Pancreas (tissue), 10 donors: ENCODE results near the gene APOBEC3C. TPM values are rescaled to one million over a fixed set of nuclear protein-coding genes. Genes with fewer than 3 reads are reported as not detected.
A peak's percentile ranks its signal among the peaks of the same experiment; 100 is the strongest.
"Not testable (repeated sequence)": the region's sequence is repeated elsewhere in the genome, so short reads cannot be mapped to it uniquely, and the experiment has no call there.

Experiments used
- ATAC-seq, 4 donors: fragments of 200-7000 bp; cut with Tn5 transposase; one replicate each; pipeline versions ENCODE4 v1.8.0 to v1.9.1; 2020; ENCODE audit warnings: mild to moderate bottlenecking in 4 of 4, moderate library complexity in 4 of 4
- DNase-seq, 6 donors: peaks; one replicate each; pipeline ENCODE4 v3.0.0-alpha.2; 2020
- FAIRE-seq: peaks from 2 replicates; lab custom pipeline; 2012; peaks lifted over from hg19 to GRCh38; lab: Jason Lieb, UNC
- H3K27ac ChIP-seq, 4 donors: fragments of 200-600 bp; sonication (generic); 1 replicate in 3 of 4; 2 replicates in 1 of 4; pipeline versions ENCODE4 v1.5.0 to v1.8.0; 2020
- H3K27me3 ChIP-seq, 4 donors: fragments of 200-600 bp; one replicate each; pipeline ENCODE4 v1.8.0; 2021
- H3K36me3 ChIP-seq, 3 donors: fragments of 200-600 bp; sonication (generic) in 1 of 3; one replicate each; pipeline versions ENCODE4 v1.5.0 to v1.8.0; 2020 to 2021
- H3K4me1 ChIP-seq, 3 donors: fragments of 200-600 bp; one replicate each; pipeline ENCODE4 v1.8.0; 2021
- H3K4me3 ChIP-seq, 4 donors: fragments of 200-600 bp; sonication (generic) in 2 of 4; one replicate each; pipeline versions ENCODE4 v1.5.0 to v1.8.0; 2020 to 2021
- H3K9me3 ChIP-seq, 4 donors: fragments of 200-600 bp; one replicate each; pipeline ENCODE4 v1.8.0; 2021
- WGBS, 2 donors: extraction: QIAGEN DNeasy Blood & Tissue Kit; methylation state at CpG; one replicate each; pipeline ENCODE4 v1.1.7; 2013; 5-methylcytosine and 5-hydroxymethylcytosine counted together
- intact Hi-C, 3 donors: fragments of 100-400 bp; cut with DNase I; formaldehyde crosslinking; loops; one replicate each; pipeline versions ENCODE4 v1.11.1 to v1.14.2; 2022
- polyA plus RNA-seq, 2 donors: library from polyadenylated mRNA; stranded (reverse); fragments of 200-250 nt; gene quantifications; one replicate each; pipeline ENCODE4 v1.2.3, GENCODE V29; 2013
- total RNA-seq, 6 donors: library from RNA; stranded (reverse); fragmentation: NEBNext Ultra II Directional in 4 of 6; extraction: Animal tissue kit (Norgen Biotek cat#: 25700) in 4 of 6; gene quantifications; one replicate each; pipeline versions ENCODE4 v1.2.1 to v1.2.4, GENCODE V29; 2021 to 2023
- TF ChIP-seq, protein P1 (sequence below), 4 donors: fragments of 200-600 bp; sonication (generic) in 3 of 4; IDR thresholded peaks; one replicate each; pipeline versions ENCODE4 v1.5.0 to v1.8.0; 2021; ENCODE audit warnings: antibody characterized with exemption in 4 of 4
- donor health status: healthy with polysubstance abuse.
- donor health status: DM: no; HTN: no; CAD: no; lungs with moderate emphysema.
- donor health status: DM: no; HTN: no; CAD: no.
- donor health status: control.
- donor health status: control.
- donor health status: Bipolar disorder and iron deficiency.
- donor health status: DM: yes; HTN: yes; CAD: no.
- donor health status: DM: no; HTN: no; CAD: no.
- donor health status: DM: no; HTN: no; CAD: no.
- donor health status: DM: yes; HTN: yes; CAD: no.

Gene APOBEC3C
- total and polyA plus RNA-seq, 8 donors, result 2.5 to 12.0 (median 5.1) TPM

DNA sequence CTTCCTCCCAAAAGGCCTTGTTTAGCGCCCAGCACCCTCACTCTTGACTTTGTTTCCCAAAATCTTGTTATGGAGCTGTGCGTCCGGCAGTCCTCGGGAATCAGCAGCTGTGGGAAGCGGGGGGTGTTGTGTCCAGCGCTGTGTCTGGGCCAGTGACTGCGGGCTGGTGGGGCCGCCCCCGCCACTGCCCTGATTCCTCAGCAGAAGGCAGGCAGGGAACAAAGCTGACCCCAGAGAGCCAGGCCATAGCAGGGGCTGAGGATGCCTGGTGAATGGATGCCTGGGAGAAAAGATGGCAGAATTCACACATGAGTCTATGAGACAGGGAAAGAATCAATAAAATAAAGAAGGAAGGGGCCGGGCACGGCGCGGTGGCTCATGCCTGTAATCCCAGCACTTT is 2.5 kb downstream of the APOBEC3C start:
- no peak overlapping the region for H3K4me3 ChIP-seq
- ATAC-seq (no peak), DNase-seq (no peak), FAIRE-seq (no peak)
- 88 to 95% methylated on average over 13 of the region's 13 CpGs for WGBS, 2 donors
- TF ChIP-seq, protein P1, sequence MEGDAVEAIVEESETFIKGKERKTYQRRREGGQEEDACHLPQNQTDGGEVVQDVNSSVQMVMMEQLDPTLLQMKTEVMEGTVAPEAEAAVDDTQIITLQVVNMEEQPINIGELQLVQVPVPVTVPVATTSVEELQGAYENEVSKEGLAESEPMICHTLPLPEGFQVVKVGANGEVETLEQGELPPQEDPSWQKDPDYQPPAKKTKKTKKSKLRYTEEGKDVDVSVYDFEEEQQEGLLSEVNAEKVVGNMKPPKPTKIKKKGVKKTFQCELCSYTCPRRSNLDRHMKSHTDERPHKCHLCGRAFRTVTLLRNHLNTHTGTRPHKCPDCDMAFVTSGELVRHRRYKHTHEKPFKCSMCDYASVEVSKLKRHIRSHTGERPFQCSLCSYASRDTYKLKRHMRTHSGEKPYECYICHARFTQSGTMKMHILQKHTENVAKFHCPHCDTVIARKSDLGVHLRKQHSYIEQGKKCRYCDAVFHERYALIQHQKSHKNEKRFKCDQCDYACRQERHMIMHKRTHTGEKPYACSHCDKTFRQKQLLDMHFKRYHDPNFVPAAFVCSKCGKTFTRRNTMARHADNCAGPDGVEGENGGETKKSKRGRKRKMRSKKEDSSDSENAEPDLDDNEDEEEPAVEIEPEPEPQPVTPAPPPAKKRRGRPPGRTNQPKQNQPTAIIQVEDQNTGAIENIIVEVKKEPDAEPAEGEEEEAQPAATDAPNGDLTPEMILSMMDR (IDR thresholded peaks at IDR 0.05), result no peak
- no peaks in the 10 kb centered on the region for H3K36me3 ChIP-seq
- H3K27ac ChIP-seq, result no peak overlapping the region
- H3K9me3 ChIP-seq, result no peaks in the 10 kb centered on the region
- intact Hi-C loops, result no loop called here
- H3K4me1 ChIP-seq, result no peaks in the 10 kb centered on the region
- H3K27me3 ChIP-seq, result no peaks in the 10 kb centered on the region

DNA sequence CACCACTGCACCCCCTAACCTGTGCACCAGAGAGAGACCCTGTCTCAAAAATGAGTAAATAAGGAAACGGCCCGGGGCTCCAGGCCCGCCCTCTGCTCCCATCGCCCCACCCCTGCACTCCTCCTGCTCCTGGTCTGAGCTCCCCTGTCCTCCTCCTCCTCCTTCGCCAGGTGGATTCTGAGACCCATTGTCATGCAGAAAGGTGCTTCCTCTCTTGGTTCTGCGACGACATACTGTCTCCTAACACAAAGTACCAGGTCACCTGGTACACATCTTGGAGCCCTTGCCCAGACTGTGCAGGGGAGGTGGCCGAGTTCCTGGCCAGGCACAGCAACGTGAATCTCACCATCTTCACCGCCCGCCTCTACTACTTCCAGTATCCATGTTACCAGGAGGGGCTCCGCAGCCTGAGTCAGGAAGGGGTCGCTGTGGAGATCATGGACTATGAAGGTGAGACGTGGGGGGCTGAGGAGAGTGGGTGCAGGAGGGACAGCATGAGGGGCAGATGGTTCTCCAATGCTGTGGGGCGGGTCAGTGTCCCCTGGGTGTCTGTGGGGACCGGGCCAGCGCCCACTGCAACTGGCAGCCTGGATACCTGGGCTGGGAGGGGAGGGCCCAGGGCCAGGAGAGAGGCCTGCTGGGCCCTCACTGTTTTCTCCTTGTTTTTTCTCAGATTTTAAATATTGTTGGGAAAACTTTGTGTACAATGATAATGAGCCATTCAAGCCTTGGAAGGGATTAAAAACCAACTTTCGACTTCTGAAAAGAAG is 3.7 kb downstream of the APOBEC3C start:
- no peak overlapping the region for H3K27ac ChIP-seq
- intact Hi-C loops, result no loop called here
- no peaks in the 10 kb centered on the region for H3K36me3 ChIP-seq
- no peaks in the 10 kb centered on the region for H3K4me1 ChIP-seq
- no peak for ATAC-seq
- WGBS, 2 donors, result 75 to 78% methylated on average over 16 to 18 of the region's 18 CpGs
- no peaks in the 10 kb centered on the region for H3K27me3 ChIP-seq
- H3K9me3 ChIP-seq, result no peaks in the 10 kb centered on the region
- no peak overlapping the region for H3K4me3 ChIP-seq
- FAIRE-seq, result no peak
- TF ChIP-seq, protein P1 (IDR thresholded peaks at IDR 0.05), result no peak
- no peak for DNase-seq

DNA sequence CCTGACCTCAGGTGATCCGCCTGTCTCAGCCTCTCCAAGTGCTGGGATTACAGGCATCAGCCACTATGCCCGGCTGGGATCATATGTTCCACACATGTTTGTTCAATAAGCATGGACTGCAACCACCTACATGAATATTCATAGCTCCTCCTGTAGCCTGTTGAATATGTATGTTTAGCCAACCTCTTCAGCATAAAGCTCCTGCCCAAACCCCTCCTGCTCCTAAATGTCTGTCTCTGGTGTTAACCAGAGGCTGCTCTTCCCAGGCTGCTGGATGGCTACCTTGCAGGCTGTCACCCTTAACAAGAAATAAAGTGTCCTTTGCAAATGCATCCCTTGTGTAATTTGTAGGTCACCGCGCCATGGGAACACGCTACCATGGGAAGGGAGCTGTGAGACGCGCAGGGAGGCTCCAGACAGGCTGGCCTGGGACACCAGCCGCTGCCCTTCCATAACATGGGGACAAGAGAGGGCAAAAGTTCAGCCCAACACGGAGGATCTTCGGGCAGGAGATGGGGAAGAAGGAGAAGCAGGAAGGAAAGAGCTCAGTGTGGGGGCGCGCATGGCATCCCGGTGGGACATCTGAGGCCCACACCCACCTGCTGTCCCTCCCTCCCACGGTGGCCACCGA is 6.1 kb downstream of the APOBEC3C start:
- ATAC-seq, result peak in 2 of 4 donors; percentile 3 to 7
- H3K9me3 ChIP-seq, H3K4me1 ChIP-seq, DNase-seq, intact Hi-C loops, H3K27me3 ChIP-seq, H3K36me3 ChIP-seq, FAIRE-seq: not testable (repeated sequence)
- Histone ChIP-seq H3K4me3 (peak overlapping the region in 1 of 4 donors; percentile 14), H3K27ac (peak overlapping the region in 3 of 4 donors; percentile 42 to 50 (median 46))
- WGBS, 2 donors, result 61 to 65% methylated on average over 13 to 15 of the region's 15 CpGs

DNA sequence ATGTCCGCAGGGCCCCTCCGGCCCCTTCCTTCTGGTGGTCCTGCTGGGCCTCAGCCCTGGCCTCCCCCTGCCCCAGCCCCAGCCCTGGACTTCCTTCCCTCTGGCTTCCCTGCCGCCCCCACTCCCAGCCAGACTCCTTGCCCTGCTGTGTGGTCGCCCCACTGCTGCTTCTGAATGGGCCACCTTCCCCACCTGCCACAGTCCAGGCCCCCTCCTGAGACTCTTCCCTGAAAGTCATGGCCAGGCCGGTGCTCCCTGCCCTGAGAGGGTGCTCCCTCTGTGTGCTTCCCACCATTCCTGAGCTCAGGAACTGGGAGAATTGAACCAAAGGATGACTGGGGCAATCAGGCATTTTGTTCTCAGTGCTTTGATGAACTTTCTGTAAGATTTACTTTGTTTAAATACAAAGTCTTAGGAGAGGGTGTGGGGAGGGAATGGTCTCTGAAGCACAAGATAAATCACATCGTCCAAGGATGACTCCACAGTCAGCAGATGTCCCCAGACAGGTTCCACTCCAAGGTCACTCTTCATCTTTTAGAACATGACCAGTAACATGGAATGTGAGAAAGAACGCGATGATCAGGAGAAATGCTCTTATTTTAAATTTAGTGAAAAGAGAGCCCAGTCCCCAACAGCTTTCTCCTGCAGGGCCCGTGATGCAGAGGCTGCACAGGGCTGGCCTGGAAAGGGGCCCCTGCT is 7.6 kb downstream of the APOBEC3C start:
- FAIRE-seq (no peak), DNase-seq (no peak), ATAC-seq (peak in 1 of 4 donors; percentile 7)
- no peaks in the 10 kb centered on the region for H3K9me3 ChIP-seq
- intact Hi-C loops, result no loop called here
- WGBS, 2 donors, result 68 to 80% methylated on average over 7 to 9 of the region's 9 CpGs
- H3K4me3 ChIP-seq, result peak overlapping the region in 1 of 4 donors; percentile 31
- H3K27ac ChIP-seq, result peak overlapping the region; percentile 22 to 75 (median 52)
- TF ChIP-seq, protein P1 (IDR thresholded peaks at IDR 0.05), result no peak
- H3K4me1 ChIP-seq, result no peaks in the 10 kb centered on the region
- no peaks in the 10 kb centered on the region for H3K36me3 ChIP-seq
- no peaks in the 10 kb centered on the region for H3K27me3 ChIP-seq

DNA sequence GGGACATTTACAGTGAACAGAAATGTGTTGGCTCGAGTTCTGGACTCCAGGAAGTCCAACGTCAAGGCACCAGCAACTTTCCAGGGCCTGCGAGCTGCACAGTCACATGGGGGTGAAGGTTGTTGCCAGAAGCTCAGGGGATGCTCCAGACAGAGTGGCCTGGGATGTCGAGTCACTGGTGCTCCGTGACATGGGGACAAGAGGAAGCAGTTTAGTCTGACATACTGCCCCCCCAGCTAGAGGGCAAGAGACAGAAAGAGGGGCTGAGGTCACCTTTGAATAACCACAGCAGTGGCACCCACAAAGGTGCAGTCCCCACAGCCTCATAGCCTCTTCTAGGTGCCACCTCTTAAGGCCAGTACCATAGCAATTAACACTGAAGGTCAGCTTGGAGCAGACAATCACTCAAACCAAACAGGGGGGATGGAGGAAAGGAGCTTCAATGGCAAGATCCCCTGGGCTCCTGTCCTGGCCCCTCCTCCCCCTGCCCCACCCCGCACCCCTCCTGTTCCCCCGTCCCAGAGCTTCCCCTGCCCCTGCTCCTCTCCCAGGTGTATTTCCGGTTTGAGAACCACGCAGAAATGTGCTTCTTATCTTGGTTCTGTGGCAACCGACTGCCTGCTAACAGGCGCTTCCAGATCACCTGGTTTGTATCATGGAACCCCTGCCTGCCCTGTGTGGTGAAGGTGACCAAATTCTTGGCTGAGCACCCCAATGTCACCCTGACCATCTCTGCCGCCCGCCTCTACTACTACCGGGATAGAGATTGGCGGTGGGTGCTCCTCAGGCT is 10.7 kb downstream of the APOBEC3C start:
- H3K27me3 ChIP-seq, result no peaks in the 10 kb centered on the region
- ATAC-seq (no peak), FAIRE-seq (no peak), DNase-seq (no peak)
- no peak overlapping the region for H3K27ac ChIP-seq
- no peaks in the 10 kb centered on the region for H3K36me3 ChIP-seq
- H3K4me3 ChIP-seq, result no peak overlapping the region
- H3K4me1 ChIP-seq, result no peaks in the 10 kb centered on the region
- H3K9me3 ChIP-seq, result no peaks in the 10 kb centered on the region
- intact Hi-C loops, result no loop called here
- TF ChIP-seq, protein P1 (IDR thresholded peaks at IDR 0.05), result no peak
- 67 to 68% methylated on average over 15 of the region's 15 CpGs for WGBS, 2 donors
